IPS-18a (cell line): ENCODE data around the gene TRIML2.

ENCODE experiments used
- H3K27ac ChIP-seq: one replicate; pipeline ENCODE4 v1.5.1; 2013; ENCODE audit warnings: low read length
- H3K27me3 ChIP-seq: one replicate; pipeline ENCODE4 v1.6.1; 2013; ENCODE audit warnings: mild to moderate bottlenecking, low read length; ENCODE audit not compliant: control insufficient read depth, insufficient read depth
- H3K36me3 ChIP-seq: one replicate; pipeline ENCODE4 v1.6.1; 2013; ENCODE audit warnings: low read depth, low read length; ENCODE audit not compliant: control insufficient read depth
- H3K4me1 ChIP-seq: one replicate; pipeline ENCODE4 v1.6.1; 2013; ENCODE audit warnings: low read depth, low read length; ENCODE audit not compliant: control insufficient read depth
- H3K4me3 ChIP-seq: one replicate; pipeline ENCODE4 v1.5.1; 2013; ENCODE audit warnings: low read length
- H3K9ac ChIP-seq: one replicate; pipeline ENCODE4 v1.6.1; 2013; ENCODE audit warnings: mild to moderate bottlenecking, low read length, moderate library complexity
- H3K9me3 ChIP-seq: one replicate; pipeline ENCODE4 v1.6.1; 2013; ENCODE audit warnings: low read depth, low read length; ENCODE audit not compliant: control insufficient read depth

Gene TRIML2

GRCh38 chr4:188109157-188109755 is at the start of gene TRIML2:
TSS of gene TRIML2 (minus strand) at chr4:188109603. CDS start at chr4:188105368, 4,235 bp downstream.
- peak within 1 kb of the TSS; percentile 64 for H3K27ac ChIP-seq

GRCh38 chr4:188158336-188158735 is 48.9 kb upstream of the TRIML2 start:
- no peak overlapping the region for H3K27ac ChIP-seq
- no peaks in the 10 kb centered on the region for H3K36me3 ChIP-seq
- H3K9ac ChIP-seq: no peak overlapping the region
- H3K9me3 ChIP-seq: no peaks in the 10 kb centered on the region
- H3K27me3 ChIP-seq: no peaks in the 10 kb centered on the region
- no peak overlapping the region for H3K4me3 ChIP-seq
- no peaks in the 10 kb centered on the region for H3K4me1 ChIP-seq

More at GRCh38 chr4:188109157-188109755, at the start of gene TRIML2:
- peaks cover 26% of the 10 kb centered on the region for H3K4me1 ChIP-seq
- H3K36me3 ChIP-seq: peaks cover 13% of the 10 kb centered on the region
- no peaks in the 10 kb centered on the region for H3K9me3 ChIP-seq
- peak within 1 kb of the TSS; percentile 62 for H3K9ac ChIP-seq
- peak within 1 kb of the TSS; percentile 70 for H3K4me3 ChIP-seq
- H3K27me3 ChIP-seq: no peaks in the 10 kb centered on the region

DNA sequence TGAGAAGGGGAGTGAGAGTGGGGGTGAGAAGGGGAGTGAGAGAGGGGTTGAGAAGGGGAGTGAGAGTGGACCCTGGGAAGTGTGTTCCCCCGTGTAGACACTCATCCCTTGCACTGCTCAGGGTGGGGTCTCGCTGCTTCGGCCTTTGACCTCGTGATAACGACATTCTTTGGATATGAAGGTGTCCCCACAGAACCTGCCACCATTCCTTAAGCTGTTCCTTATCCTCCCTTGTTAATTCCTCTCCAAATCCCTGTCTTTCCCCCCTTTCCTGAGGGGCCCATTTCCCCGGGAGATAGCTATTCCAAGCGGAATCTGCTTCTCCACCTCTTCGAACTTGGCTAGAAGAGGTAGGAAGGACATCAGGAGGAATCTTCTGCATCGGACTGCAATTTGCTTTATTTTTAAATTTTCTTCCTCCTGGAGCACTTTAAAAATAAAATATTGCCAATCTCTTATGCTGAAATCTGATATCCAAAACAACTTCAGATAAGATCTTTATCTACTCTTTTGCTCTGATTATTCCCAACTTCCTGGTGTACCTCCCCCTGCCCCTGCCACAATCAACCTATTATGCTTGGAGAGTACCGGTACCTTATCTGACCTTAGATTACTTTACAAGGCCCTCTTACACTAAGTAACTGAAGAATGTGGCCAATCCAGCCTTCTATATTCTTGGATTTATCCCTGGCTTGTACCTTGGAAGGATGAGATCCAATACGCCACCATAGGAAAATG is 45.4 kb upstream of the TRIML2 start:
- Histone ChIP-seq H3K27ac (no peak overlapping the region), H3K27me3 (no peaks in the 10 kb centered on the region), H3K4me1 (no peaks in the 10 kb centered on the region), H3K9ac (no peak overlapping the region), H3K4me3 (no peak overlapping the region), H3K36me3 (no peaks in the 10 kb centered on the region), H3K9me3 (no peaks in the 10 kb centered on the region)

DNA sequence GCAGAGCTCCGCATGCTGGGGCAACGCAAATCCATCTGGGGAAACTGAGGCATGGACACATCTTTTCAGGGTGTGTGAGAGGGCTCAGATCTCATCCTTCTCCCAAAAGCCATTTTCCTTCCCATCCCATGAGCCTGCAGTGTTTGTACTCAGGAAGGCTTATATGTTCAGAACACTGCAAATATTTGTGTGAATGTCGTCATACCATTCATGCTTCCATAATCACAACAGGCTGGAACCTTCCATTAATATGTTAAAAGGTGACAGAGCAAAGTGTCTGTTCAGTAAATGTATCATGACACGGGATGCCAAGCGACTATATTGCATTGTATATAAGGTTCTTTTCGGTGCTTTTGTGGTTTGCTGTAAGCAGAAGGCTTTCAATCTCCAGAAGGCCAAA is 38.4 kb upstream of the TRIML2 start:
- H3K9me3 ChIP-seq: no peaks in the 10 kb centered on the region
- H3K4me3 ChIP-seq: no peak overlapping the region
- H3K27ac ChIP-seq: no peak overlapping the region
- H3K4me1 ChIP-seq: no peaks in the 10 kb centered on the region
- no peaks in the 10 kb centered on the region for H3K27me3 ChIP-seq
- H3K9ac ChIP-seq: no peak overlapping the region
- no peaks in the 10 kb centered on the region for H3K36me3 ChIP-seq

DNA sequence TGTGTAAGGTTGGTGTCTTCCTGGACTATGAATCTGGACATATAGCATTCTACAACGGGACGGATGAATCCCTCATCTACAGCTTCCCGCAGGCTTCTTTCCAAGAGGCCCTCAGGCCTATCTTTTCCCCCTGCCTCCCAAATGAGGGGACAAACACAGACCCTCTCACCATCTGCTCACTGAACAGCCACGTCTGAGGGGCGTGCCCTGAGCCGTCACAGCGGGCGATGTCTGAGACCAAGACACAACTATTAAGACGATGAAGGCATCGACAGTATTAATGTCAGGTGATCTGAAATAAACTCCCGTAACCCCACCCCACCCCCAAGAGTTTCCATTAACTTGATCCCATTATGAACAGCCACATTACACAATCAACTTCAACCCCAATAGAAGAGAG is 37.8 kb upstream of the TRIML2 start:
- Histone ChIP-seq H3K4me3 (no peak overlapping the region), H3K9me3 (no peaks in the 10 kb centered on the region), H3K4me1 (no peaks in the 10 kb centered on the region), H3K27ac (no peak overlapping the region), H3K27me3 (no peaks in the 10 kb centered on the region), H3K9ac (no peak overlapping the region), H3K36me3 (no peaks in the 10 kb centered on the region)

- Histone ChIP-seq H3K9me3 (no peaks in the 10 kb centered on the region), H3K27me3 (no peaks in the 10 kb centered on the region), H3K27ac (no peak overlapping the region), H3K4me1 (no peaks in the 10 kb centered on the region), H3K9ac (no peak overlapping the region), H3K4me3 (no peak overlapping the region), H3K36me3 (no peaks in the 10 kb centered on the region)
Observed at GRCh38 chr4:188146618-188147017, 37.2 kb upstream of the TRIML2 start.

DNA sequence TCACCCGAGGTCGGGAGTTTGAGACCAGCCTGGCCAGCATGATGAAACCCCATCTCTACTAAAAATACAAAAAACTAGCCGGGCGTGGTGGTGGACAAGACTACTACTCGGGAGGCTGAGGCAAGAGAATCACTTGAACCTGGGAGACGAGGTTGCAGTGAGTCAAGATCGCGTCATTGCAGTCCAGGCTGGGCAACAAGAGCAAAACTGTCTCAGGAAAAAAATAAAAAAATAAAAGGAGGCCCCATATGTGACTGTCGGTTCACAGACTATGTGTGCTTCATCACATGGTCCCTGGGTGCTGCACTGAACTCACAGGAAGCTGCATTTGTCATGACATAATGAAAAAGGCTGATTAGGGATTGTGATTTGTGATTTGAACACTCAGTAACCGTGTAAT is 36.2 kb upstream of the TRIML2 start:
- no peaks in the 10 kb centered on the region for H3K36me3 ChIP-seq
- no peak overlapping the region for H3K27ac ChIP-seq
- H3K9me3 ChIP-seq: no peaks in the 10 kb centered on the region
- no peak overlapping the region for H3K9ac ChIP-seq
- no peaks in the 10 kb centered on the region for H3K27me3 ChIP-seq
- no peaks in the 10 kb centered on the region for H3K4me1 ChIP-seq
- H3K4me3 ChIP-seq: no peak overlapping the region

DNA sequence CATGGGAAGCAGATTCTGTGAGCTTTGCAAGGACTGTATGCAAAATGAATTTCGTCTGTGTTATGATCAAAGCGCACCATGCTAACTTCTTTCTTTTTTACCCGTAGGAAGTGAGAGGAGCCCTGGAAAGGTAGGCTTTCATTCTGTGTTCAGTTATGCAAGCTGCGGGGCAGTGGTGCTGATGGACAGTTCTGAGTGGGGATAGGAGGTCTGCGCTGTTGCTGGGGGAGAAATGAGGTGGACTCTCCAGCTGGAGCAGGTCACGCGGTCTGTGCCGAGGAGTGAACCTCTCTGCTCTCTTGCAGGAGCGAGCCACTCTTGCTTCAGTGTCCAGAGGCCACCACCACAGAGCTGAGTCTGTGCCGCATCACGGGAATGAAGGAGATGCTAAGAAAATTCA is 34.3 kb upstream of the TRIML2 start:
- no peak overlapping the region for H3K4me3 ChIP-seq
- H3K36me3 ChIP-seq: no peaks in the 10 kb centered on the region
- H3K9me3 ChIP-seq: no peaks in the 10 kb centered on the region
- H3K4me1 ChIP-seq: no peaks in the 10 kb centered on the region
- no peak overlapping the region for H3K27ac ChIP-seq
- no peaks in the 10 kb centered on the region for H3K27me3 ChIP-seq
- H3K9ac ChIP-seq: no peak overlapping the region

GRCh38 chr4:188139671-188140070 is 30.3 kb upstream of the TRIML2 start:
- Histone ChIP-seq H3K27me3 (no peaks in the 10 kb centered on the region), H3K9ac (no peak overlapping the region), H3K27ac (no peak overlapping the region), H3K9me3 (no peaks in the 10 kb centered on the region), H3K36me3 (no peaks in the 10 kb centered on the region), H3K4me3 (no peak overlapping the region), H3K4me1 (no peaks in the 10 kb centered on the region)

DNA sequence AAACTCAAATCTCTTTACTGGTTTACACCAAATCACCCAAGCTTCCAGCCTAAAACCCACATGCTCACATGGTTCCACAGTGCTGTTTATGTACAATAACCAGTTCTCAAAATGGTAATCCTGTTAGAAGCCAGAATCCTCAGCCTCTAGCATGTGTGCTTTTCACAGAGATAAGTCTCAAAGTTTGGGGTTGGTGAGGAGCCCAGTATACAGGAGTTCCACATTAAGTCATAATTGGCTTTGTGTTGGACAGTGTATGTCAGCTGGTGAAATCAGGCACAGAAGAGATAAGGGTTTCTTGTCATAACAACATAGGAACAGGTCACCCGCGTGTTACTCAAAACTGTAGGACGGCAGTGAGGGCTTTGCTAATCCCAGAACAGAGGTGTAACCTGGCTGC is 29.7 kb upstream of the TRIML2 start, which contains the start of gene TRIML1:
TSS of gene TRIML1 (plus strand) at position 301 of the 400 bp plus-strand sequence. CDS start 118 bp downstream, outside the sequence.
- Histone ChIP-seq H3K4me1 (no peaks in the 10 kb centered on the region), H3K36me3 (no peaks in the 10 kb centered on the region), H3K27me3 (no peaks in the 10 kb centered on the region), H3K4me3 (no peak within 1 kb of the TSS), H3K9me3 (no peaks in the 10 kb centered on the region), H3K27ac (no peak within 1 kb of the TSS), H3K9ac (no peak within 1 kb of the TSS)

DNA sequence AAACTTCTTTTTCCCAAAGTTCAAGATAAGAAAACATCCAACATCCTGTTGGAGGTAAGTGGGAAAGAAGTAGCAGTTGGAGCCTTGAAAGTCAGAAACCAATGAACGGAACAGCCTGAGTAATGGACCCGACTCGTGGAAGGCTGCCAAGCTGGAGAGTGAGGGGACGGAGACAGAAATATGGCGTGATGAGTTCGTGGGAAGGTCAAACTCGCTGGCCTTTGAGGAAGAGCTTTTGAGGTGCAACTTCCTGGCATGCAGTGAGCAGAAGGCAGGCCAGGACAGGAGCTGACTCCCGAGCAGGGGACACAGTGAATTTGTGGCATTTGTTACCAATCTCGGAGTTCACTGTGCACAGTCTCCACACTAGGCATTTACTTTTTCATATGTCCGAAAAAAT is 28.8 kb upstream of the TRIML2 start:
- H3K4me1 ChIP-seq: no peaks in the 10 kb centered on the region
- H3K27me3 ChIP-seq: no peaks in the 10 kb centered on the region
- no peak overlapping the region for H3K9ac ChIP-seq
- H3K36me3 ChIP-seq: no peaks in the 10 kb centered on the region
- H3K9me3 ChIP-seq: no peaks in the 10 kb centered on the region
- no peak overlapping the region for H3K4me3 ChIP-seq
- H3K27ac ChIP-seq: no peak overlapping the region

DNA sequence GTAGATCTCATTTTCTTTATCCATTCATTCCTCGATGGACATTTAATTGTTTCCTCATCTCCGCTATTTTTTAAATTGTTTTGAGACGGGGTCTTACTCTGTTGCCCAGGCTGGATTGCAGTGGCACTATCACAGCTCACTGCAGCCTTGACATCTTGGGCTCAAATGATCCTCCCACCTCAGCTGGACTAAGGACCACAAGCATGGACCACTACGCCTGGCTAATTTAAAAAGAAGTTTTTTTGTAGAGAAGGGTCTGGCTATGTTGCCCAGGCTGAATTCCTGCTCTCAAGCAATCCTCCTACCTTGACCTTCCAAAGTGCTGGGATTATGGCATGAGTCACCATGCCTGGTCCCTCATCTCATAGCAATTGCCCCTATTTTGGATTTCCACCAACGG is 22.8 kb upstream of the TRIML2 start:
- Histone ChIP-seq H3K27me3 (no peaks in the 10 kb centered on the region), H3K4me1 (no peaks in the 10 kb centered on the region), H3K4me3 (no peak overlapping the region), H3K27ac (no peak overlapping the region), H3K36me3 (no peaks in the 10 kb centered on the region), H3K9me3 (no peaks in the 10 kb centered on the region), H3K9ac (no peak overlapping the region)
